Measurements from ENCODE around the gene SDHAF2.

SDHAF2 gene

DNA sequence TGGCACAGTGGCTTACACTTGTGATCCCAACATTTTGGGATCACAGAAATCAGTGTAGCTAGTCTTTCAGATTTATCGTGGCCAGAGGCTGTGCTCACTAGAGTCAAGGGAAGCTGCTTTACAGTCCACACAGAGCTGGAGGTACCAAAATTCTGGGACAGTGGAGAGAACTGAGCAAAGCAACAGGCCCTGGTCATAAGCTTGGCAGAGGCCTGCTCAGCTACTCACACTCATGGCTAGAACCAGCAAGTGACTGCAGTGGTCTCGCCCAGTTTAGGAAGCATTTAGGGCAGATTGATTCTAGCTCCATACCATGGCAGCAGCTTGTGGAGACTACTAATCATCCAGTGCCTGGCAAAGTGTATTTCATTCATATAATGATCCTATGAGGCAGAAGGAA lies 28.8 kb upstream of the SDHAF2 start:
- in situ Hi-C loops (cut with HindIII; ENCODE audit: low sequenced_read_pairs): no loop called here
- H3K4me3 ChIP-seq (ENCODE audit: low read depth, low read length): no peak overlapping the region
- TF ChIP-seq, protein P1, sequence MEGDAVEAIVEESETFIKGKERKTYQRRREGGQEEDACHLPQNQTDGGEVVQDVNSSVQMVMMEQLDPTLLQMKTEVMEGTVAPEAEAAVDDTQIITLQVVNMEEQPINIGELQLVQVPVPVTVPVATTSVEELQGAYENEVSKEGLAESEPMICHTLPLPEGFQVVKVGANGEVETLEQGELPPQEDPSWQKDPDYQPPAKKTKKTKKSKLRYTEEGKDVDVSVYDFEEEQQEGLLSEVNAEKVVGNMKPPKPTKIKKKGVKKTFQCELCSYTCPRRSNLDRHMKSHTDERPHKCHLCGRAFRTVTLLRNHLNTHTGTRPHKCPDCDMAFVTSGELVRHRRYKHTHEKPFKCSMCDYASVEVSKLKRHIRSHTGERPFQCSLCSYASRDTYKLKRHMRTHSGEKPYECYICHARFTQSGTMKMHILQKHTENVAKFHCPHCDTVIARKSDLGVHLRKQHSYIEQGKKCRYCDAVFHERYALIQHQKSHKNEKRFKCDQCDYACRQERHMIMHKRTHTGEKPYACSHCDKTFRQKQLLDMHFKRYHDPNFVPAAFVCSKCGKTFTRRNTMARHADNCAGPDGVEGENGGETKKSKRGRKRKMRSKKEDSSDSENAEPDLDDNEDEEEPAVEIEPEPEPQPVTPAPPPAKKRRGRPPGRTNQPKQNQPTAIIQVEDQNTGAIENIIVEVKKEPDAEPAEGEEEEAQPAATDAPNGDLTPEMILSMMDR (IDR thresholded peaks at IDR 0.05; ENCODE audit: low read depth, low read length): no peak
- no peak for DNase-seq (ENCODE audit: low read depth, low spot score)

DNA sequence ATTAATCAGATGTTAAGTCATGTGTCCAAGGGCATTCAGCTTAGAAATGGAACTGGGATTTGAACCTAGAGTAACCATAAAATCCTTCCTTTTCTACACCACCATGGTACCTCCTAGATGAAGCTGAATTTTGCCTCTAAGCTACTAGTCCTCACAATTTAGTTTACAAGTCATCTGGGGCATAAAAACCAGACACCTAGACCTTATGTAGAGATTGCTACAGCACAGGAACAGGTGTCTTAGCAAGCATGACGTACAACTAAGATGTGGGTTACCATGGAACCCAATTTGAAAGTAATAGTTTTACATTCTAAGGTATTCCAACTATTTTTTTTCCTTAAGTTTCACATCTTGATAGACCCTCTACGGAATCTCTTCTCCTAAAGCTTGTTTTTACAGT lies 28.4 kb upstream of the SDHAF2 start:
- in situ Hi-C loops (cut with HindIII; ENCODE audit: low sequenced_read_pairs): no loop called here
- no peak overlapping the region for H3K4me3 ChIP-seq (ENCODE audit: low read depth, low read length)
- no peak for DNase-seq (ENCODE audit: low read depth, low spot score)
- TF ChIP-seq, protein P1 (IDR thresholded peaks at IDR 0.05; ENCODE audit: low read depth, low read length): no peak

DNA sequence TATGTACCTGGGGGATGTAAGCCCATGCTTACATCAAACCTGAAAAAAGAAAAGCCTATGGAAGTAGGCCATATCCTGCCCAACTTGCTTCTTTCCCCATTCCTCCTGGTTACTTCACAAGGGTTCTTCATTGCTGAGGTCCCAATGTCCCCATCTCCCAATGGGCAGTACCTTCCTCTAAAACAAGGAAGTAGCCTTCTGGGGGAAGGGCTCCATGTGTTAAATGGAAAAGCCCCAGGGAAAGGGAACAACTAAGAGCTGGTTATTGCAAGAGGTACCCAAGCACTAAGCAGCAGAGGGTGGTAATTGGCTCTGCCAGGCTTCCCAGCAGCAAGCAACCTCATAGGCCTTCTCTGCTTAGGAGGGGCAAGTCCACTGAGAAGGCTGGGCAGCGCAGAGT lies 26.3 kb upstream of the SDHAF2 start:
- in situ Hi-C loops (cut with HindIII; ENCODE audit: low sequenced_read_pairs): no loop called here
- DNase-seq (ENCODE audit: low read depth, low spot score): no peak
- TF ChIP-seq, protein P1 (IDR thresholded peaks at IDR 0.05; ENCODE audit: low read depth, low read length): no peak

DNA sequence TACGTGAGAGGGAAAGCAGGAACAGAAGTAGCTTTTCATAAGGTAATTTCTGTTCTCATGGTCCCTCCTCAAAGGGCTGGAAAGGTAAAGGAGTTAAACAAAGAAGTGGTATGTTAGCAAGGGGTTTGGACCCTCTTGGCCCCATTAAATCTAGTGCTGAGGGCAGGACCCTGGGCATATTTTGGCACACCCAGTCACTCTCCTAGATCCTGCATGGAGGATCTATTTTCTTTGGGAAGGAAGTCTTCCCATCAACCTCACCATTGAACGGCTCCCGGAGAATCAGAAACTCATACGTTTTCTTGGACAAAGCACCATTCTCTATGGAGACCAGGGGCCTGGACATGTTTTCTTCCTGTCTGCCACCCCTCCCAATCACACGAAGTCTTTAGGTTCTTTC lies 25.8 kb upstream of the SDHAF2 start:
- TF ChIP-seq, protein P1 (IDR thresholded peaks at IDR 0.05; ENCODE audit: low read depth, low read length): no peak
- no peak for DNase-seq (ENCODE audit: low read depth, low spot score)
- in situ Hi-C loops (cut with HindIII; ENCODE audit: low sequenced_read_pairs): no loop called here
- H3K4me3 ChIP-seq (ENCODE audit: low read depth, low read length): no peak overlapping the region

More for the DNA sequence above, 26.3 kb upstream of the SDHAF2 start:
- no peak overlapping the region for H3K4me3 ChIP-seq (ENCODE audit: low read depth, low read length)

DNA sequence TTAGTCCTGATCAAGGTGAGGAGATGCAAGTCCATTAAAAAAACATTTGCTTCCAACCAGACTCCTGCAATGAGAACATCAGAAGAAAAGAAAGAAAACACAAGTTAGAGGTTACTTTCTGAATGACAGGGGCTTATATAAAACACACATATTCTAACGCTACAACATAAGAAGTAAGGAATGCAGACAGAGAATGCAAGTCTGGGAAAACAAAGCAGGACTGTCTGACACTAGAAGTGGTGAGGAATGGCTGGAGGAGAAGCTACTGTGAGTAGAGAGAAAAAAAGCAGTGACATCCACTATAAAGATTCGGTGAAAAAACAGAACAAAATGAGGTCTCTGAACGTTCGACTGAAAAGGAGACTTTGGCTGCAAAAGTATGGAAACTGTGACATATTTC lies 25.3 kb upstream of the SDHAF2 start:
- TF ChIP-seq, protein P1 (IDR thresholded peaks at IDR 0.05; ENCODE audit: low read depth, low read length): no peak
- no peak overlapping the region for H3K4me3 ChIP-seq (ENCODE audit: low read depth, low read length)
- in situ Hi-C loops (cut with HindIII; ENCODE audit: low sequenced_read_pairs): no loop called here
- DNase-seq (ENCODE audit: low read depth, low spot score): no peak

DNA sequence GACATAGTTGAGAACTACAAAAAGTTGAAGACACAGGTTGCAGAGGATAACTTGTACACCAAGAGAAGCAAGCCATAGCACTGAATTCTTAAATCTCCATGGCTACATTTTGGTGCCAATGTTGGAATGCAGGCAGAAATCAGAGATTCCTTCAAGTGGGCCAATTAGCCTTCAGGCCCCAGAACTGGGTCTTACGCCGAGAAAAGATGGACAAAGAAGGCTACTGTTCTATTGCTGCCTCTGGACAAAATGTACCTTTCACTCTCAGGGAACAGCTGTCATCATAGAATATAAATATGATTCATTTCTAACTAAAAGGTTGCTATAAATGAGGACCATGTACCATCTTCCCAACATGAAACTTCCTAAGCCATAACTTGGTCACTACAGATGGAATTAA lies 23.9 kb upstream of the SDHAF2 start:
- TF ChIP-seq, protein P1 (IDR thresholded peaks at IDR 0.05; ENCODE audit: low read depth, low read length): no peak
- DNase-seq (ENCODE audit: low read depth, low spot score): no peak
- no peak overlapping the region for H3K4me3 ChIP-seq (ENCODE audit: low read depth, low read length)
- in situ Hi-C loops (cut with HindIII; ENCODE audit: low sequenced_read_pairs): no loop called here

Data from astrocyte of the spinal cord (primary cell).